Activated T-cell treated with anti-CD3 and anti-CD28 coated beads for 1 hour (primary cell): ENCODE results near the gene ZBTB40.

ENCODE experiments used
- DNase-seq: peaks from one replicate; pipeline ENCODE4 v3.0.0-alpha.2; 2020; ENCODE audit warnings: low read depth

The ZBTB40 gene

DNA sequence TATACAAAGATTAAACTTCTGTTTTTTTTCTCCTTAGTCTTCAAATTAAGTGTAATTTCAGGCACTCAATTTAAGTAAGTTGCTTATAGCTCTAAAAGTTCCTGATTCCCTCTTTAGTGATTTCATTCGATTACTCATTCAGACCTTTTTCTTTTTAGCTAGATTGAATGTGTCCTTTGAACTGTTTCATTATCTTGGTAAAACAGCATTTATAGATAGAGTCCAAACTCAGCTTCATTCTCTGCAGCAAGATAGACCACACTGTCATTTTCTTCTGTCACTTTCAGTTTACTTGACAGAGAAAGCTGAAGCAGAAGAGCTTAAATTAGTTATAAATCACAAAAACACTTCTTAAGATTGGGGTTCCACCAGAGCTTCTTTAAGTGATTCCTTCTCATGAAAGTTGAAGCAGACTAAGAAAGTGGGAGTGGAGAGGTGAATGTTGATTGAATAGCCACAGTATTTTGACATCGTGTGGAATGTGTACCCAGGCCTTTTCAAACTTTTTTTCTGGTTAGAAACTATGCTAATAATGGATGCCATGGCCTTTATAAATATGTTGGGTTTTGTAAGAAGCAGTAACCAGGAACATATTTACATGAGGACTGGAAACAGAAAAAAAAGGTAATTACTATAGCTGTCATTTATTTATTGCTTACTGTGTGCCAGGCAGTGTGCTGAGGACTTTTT is 52.2 kb downstream of the ZBTB40 start:
- no peak for DNase-seq

DNA sequence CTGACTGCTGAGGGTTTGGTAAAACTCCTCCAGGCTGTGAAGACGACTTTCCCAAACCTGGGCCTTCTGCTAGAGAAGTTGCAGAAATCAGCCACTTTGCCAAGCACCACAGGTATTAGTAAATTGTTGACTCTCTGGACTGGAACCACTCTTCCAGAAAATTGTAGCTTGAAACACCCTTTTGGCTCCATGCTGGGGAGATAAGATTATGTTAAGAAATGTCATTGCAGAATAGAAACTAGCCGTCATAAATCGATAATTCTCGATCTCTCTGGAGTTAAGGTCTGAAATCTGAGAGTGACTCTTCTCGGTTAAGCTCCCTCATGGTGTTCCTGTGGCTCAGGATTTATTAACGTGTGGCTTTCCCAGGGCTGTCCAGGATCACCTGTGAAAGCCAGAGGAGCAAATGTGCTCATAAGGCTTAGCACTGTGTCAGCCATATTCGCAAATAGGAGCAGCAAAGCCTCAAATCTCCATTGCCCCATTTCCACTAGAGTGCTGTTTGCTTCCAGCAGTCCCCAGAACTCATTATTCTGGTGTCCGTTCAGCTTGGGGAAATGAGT is 54.6 kb downstream of the ZBTB40 start:
- DNase-seq = no peak

GRCh38 chr1:22507587-22507986 is 55.9 kb downstream of the ZBTB40 start:
- DNase-seq = no peak

DNA sequence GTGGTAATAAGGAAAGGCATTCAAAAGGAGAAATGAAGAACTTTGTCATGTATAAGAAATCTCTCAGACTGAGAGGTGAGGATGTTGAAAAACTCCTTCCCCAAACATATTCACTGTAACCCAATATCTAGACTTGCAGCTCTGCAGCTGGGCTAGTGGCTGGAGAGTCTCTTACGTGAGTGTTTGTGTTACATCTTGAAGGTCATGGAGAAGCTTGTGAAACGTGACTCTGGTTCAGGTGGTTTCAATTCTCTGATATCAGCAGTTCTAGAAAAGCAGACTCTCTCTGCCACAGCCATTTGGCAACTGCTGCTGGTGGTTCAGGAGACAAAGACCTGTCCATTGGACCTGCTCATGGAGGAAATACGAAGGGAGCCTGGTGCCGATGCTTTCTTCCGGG is 56.7 kb downstream of the ZBTB40 start:
- DNase-seq = no peak

GRCh38 chr1:22508991-22509390 is 57.3 kb downstream of the ZBTB40 start:
- DNase-seq = no peak

GRCh38 chr1:22509815-22510214 is 58.2 kb downstream of the ZBTB40 start:
- no peak for DNase-seq

DNA sequence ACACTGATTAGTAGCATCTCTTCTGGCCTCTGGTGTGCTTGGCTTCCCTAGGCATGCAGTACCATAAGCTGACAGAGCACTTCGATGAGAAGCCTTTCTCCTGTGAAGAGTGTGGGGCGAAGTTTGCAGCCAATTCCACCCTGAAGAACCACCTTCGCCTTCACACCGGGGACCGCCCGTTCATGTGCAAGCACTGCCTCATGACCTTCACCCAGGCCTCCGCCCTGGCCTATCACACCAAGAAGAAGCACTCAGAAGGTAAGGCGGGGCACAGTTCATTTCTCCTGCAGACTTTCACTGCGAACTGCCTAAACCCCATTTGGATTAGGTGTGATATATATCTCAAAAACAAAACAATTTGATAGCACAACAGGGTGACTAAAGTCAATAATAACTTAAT is 61.2 kb downstream of the ZBTB40 start:
- no peak for DNase-seq

DNA sequence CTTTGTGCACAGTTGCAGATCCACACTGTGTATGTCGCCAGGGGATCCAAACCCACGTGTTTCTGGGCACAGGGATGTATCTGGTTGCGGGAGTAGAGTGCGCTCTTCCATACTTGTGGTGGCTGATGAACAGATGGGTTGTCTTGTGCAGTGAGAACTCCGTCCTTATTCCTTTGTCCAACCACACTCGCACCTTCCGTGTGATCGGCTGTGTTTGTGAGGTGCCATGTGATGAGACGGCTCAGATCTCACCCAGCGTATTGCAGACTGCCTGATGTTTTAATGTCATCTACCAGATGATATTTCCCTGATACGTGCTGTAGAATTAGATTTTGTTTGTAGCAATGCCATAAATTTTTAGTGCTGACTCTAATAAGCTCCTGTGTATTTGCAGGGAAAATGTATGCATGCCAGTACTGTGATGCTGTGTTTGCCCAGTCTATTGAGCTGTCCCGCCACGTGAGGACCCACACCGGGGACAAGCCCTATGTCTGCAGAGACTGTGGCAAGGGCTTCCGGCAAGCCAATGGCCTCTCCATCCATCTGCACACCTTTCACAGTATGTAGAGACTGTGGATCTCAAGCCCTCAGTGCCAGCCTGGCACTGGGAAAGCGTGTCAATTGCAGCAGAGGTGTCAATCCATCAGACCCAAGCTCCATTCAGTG is 65.4 kb downstream of the ZBTB40 start:
- no peak for DNase-seq

DNA sequence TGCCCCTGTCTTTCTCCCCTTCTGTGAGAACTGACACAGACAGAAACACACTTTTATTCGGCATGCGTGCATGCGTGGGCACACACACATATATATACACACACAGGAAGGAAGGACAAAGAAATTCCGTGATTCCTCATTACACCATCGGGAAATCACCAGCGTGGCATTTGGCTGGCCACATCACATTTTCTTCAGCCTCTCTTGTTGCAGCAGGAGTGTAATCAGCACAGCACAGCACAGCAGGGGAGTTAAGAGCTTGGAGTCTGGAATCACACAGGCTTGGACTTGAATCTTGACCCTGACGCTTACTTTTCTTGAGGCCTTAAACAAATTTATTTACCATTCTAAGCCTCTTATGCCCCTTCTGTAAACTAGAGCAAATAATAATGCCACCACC is 66.3 kb downstream of the ZBTB40 start:
- DNase-seq = no peak

DNA sequence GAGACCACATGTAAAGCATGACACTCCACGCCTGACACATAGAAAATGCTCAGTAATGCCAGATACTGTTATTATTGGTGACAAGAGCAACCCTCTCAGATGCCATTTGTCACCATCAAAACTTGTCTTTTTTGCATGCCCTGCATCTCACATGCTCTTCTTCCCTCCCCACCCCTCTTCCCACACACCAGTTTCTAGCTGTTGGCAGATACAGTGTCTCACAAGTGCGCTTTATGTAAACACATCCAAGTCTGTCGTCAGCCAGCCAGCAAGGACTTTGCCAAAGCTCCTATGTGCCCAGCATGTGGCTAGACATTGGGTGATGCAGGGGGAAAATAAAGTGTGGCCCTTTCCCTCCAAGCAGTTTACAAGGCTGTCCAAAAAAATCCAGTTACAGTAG is 66.7 kb downstream of the ZBTB40 start:
- no peak for DNase-seq

- DNase-seq = no peak
Observed at GRCh38 chr1:22520871-22521270, 69.2 kb downstream of the ZBTB40 start.

DNA sequence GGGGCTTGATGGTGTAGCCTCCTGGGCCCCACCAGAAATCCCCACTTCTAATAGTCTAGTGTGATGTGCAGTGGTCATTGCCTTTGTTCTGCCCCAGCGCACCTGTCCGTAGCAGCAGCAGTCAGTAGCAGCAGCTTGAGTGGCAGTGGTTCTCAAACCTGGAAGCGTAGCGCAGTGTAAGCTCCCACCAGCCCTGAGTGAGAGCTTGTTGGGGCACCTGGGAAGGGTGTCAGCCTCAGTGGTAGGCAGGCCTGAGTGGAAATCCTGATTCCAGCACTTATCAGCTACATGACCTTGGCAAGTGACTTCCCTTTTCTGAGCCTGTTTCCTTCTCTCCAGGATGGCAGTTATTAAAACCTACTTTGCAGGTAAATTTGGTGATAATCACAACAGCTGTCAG is 70.0 kb downstream of the ZBTB40 start:
- no peak for DNase-seq

DNA sequence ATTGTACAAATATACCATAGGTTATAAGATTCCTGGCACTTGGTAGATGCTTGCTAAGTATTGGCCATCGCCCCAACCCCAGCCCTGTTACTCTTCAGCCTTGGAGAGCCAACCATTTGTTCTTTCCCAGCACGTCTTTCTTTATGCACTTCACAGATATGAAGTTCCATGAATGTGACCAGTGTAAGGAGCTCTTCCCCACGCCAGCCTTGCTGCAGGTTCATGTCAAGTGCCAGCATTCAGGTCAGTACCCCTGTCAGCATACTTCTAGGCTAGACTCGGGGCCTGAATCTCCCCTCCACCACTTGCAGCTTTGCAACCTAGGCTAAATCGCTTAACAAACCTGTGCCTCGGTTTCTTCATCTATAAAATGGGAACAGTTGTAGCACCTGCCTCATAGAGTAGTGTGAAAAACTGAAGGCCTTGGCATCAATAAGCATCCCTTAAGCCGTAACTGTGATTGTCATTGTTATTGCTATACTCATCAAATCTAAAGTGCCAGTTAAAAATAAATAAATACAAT is 70.6 kb downstream of the ZBTB40 start:
- DNase-seq = no peak

GRCh38 chr1:22524481-22524880 is 72.8 kb downstream of the ZBTB40 start:
- DNase-seq = no peak

- no peak for DNase-seq
Observed at GRCh38 chr1:22525211-22525610, 73.6 kb downstream of the ZBTB40 start.

DNA sequence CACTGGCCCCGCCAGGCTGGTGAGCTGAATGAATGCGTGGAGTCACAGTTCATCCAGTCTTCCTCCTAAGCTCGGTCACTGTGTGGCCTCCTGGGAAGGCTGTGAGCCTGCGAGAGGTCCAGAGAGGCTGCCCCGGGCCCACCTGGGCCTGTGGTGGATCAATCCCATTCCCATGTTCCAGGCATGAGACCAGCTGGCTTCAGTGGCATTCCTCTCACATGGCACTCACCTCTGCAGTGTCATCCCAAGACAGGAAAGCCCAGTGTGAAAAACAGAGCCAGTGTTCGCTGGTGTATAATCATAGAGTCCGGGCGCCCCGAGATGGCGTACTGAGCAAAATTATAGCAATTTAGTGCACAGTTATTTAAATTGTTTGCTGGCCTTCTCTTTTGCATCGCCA is 74.0 kb downstream of the ZBTB40 start:
- no peak for DNase-seq

GRCh38 chr1:22526098-22526497 is 74.4 kb downstream of the ZBTB40 start:
- no peak for DNase-seq

DNA sequence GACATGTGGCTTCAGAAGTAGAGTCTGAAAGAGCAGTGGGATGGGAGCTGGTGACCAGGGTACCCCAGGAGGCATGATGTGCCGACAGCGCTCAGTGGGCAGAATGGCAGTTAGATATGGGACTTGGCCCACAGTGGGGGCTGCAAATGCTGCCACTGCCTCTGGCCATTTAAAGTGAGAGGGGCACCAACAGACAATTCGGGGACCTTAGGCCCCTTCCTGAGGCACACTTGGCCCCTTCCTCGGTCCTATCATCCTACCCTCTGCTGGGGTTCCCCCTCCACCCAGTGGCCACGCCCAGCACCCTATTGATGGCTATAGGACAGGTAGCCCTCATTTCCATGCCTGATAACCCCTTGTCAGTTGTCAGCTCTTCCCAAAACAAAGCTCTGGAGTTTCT is 75.0 kb downstream of the ZBTB40 start:
- DNase-seq = no peak

- DNase-seq = no peak
Observed at GRCh38 chr1:22527122-22527521, 75.5 kb downstream of the ZBTB40 start.

DNA sequence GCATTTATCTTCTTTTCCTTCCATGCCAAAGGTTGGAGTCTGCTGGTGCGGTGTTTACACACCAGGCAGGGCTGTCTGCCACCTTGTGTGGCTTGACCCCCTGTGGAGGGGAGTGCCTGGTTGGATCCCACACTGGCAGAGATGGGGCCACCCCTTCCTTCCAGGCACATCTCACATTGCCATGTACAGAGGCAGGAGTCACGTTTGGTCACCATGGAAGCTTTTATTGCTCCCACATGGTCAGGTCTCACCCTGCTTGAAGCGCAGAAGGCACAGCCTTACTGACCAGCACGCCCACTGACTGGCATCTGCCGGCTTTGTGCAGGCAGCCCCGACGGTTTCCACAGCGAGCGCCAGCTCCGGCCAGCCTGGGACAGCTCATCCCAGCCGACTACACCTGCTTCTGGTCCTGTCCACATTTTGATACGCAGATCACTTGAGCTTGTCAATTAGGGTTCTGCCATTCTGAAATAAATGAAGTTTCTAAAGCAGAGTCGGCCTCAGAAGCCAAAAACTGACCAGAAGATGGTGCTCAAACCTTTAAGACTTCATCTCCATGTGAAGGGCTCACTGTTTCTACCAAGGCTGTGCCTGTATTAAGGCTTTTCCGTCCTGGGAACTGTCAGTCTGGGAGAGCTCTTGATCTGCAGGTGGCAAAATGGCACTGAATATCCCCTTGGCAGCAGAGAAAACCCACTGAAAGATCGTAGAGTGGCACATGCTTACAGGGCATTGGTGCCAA is 76.1 kb downstream of the ZBTB40 start:
- no peak for DNase-seq

DNA sequence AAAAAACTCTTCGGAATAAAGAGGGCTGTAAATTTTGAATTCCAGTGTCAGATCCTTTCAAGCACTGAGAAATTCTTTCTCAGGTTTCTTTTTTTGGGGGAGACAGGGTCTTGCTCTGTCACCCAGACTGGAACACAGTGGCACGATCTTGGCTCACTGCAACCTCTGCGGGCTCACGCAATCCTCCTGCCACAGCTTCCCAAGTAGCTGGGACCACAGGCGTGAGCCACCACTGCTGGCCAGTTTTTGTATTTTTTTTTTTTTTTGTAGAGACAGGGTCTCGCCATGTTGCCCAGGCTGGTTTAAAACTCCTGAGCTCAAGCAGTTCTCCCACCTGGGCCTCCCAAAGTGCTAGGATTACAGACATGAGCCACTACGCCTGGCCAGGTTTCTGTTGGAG is 76.8 kb downstream of the ZBTB40 start:
- no peak for DNase-seq

DNA sequence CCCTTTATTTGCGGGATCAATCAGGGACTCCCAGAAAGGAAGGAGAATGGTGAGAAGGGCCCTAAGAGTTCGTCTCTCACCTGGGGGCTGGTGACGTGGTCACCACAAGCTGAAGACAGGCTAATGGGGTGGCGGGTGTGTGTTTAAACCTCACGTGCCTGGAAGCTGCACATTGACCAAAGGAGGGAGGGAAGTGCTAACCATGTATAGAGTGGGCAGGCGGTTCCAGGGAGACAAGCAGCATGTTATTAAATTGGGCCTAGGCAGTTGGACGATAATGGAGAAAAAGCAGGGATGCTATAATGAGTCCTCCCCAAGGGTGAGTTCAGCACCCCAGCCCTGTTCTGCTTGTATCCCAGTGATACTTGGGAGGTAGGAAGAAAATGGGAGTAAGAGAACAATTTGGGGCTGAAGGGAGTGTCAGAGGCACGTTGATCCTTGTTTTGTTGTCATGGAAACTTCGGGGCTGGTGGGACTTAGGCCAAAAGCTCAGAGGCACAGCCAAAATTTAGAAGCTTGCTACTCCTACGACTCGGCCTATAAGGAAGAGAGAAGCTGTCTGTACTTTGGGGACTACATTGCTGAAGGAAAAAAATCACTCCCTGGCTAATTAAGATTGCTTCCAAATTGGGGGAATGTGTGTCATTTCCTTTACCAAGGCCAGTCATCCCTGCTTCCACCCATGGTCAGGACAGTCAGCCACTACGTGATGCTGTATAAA is 78.4 kb downstream of the ZBTB40 start:
- DNase-seq = no peak
